Measurements from ENCODE around the gene CDHR1.

Gene CDHR1

GRCh38 chr10:84196083-84196482, 1.7 kb downstream of the CDHR1 start:
- no peak overlapping the region for H3K27ac ChIP-seq
- no peak for TF ChIP-seq CTCF (conservative IDR thresholded peaks at IDR 0.05)

- no peak for TF ChIP-seq CTCF (conservative IDR thresholded peaks at IDR 0.05)
- no peak overlapping the region for H3K27ac ChIP-seq
Observed at GRCh38 chr10:84196941-84197340, 2.6 kb downstream of the CDHR1 start.

DNA sequence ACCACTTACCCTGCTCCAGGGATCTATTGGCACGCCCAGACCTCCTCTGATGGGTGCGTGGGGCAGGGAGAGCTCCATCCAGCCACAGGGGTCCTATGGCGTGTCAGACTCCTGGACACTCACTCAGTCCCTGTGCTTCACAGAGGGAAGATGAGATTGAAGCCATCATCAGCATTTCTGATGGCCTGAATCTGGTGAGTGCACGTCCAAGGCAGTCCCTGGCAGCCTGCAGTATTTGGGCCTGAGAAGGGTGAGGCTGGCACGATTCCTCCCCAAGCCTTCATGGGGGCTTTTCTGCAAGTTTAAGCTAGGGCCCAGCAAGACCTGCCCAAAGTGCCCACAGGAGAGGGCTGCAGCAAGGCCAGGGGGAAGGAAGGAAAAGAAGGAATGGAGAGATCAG, 3.3 kb downstream of the CDHR1 start:
- H3K27ac ChIP-seq: no peak overlapping the region
- TF ChIP-seq CTCF (conservative IDR thresholded peaks at IDR 0.05): no peak

DNA sequence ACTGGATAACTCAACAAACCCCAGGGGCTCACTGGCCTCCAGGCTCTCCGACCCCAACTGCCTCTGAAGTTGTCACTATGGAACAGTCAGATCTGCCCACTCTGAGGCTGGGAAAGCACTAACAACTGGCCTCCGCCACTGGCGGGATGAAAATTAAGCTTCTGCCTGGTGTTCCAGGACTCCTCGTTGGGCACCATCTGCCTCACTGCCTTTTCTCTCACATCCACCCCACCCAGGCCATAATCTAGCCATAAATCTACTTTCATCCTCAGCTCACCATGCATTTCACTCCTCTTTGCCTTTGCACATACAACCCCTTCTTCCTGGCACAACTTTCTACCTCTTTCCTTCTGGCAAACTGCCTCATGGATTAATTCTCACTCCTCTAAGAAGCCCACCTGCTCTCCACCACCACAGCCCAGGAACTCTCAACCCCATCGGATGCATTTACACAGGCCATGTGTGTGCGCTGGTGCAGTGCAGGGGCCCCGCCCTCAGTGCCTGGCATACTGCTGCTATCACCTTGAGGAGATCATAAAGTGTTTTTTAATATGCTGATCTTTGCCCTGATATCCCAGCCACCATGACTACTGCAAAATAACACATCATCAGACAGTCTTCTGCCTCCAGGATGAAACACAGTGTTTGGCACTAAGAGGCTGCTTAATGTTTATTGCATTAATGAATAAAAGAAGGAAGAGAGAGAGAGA, 4.0 kb downstream of the CDHR1 start:
- no peak for TF ChIP-seq CTCF (conservative IDR thresholded peaks at IDR 0.05)

DNA sequence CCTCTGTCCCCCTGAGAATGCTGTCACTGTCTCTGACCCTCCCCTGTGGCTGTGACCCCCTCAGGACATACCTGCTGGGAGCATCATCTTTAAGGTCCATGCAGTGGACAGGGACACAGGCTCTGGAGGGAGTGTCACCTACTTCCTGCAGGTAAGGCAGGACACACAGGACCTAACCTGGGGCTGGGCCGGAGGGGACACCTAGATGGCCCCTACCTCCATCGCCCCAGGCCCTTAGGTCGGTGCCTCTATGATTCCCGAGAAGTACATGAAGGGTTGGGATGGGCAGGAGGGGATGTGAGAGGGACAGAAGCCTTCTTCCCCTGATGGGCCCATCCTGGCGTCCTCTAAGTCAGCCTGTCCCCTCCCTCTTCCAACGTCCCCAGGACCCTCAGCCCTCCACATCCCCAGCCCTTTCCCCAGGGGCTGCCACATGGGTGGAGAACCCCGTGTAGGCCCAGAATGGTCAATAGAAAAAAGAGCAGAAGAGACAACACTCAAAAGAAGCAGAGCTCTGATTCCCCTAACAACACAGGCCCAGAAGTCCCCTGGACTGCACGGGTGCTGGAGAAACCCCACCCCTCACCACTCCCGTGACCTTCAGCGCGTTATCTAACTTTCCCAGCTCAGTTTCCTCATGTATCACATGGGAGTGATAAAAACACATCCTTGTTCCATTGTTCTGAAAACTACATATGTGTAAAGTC, 6.4 kb downstream of the CDHR1 start:
- H3K27ac ChIP-seq: no peak overlapping the region
- TF ChIP-seq CTCF (conservative IDR thresholded peaks at IDR 0.05): no peak

More for the DNA sequence above, 4.0 kb downstream of the CDHR1 start:
- H3K27ac ChIP-seq: no peak overlapping the region

DNA sequence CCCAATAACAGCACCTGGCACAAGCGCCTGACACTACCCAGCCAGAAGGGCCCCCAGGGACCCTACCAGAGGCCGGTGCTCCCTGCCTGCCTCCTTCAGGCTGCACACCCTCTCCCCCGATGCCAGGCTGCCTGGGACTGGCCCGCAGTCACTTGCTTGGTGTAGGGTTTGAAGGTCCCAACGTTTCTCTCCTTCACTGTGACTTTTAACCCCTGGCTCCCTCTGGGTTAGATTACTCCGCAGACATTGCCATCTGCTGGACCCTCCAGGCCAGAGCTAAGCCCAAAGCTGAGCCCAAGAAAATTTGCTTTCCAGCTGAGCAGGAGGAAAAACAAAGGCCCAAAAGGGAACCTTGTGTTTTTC, 6.9 kb downstream of the CDHR1 start:
- H3K27ac ChIP-seq: no peak overlapping the region
- TF ChIP-seq CTCF (conservative IDR thresholded peaks at IDR 0.05): no peak

- no peak for TF ChIP-seq CTCF (conservative IDR thresholded peaks at IDR 0.05)
Observed at GRCh38 chr10:84201682-84202081, 7.3 kb downstream of the CDHR1 start.

More at GRCh38 chr10:84201682-84202081, 7.3 kb downstream of the CDHR1 start:
- H3K27ac ChIP-seq: no peak overlapping the region

Data from VCaP (cell line).